ENCODE measurements around the gene SEMA5A. TPM values are rescaled to one million over a fixed set of nuclear protein-coding genes. Genes with fewer than 3 reads are reported as not detected.

The SEMA5A gene
- polyA plus RNA-seq, 1 donor from 2014 or later, result 3.2 TPM

DNA sequence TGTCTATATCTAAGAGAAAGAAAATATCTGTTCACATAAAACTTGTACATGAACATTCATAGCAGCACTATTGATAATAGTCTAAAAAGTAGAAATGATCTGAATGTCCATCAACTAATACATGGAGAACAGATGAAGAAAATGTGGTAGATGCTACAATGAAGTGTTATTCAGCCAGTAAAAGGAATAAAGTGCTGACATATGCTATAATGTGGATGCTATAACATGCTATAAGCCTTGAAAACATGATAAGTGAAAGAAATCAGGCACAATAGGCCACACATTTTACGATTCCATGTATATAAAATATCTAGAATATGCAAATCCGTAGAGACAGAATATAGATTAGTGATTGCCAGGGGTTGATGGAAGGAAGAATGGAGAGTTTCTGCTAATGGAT is 146.8 kb downstream of the SEMA5A start:
- Histone ChIP-seq H3K4me3 (ENCODE audit: low read length) (no peak overlapping the region), H3K4me2 (ENCODE audit: low read length) (no peak overlapping the region), H3K9ac (ENCODE audit: low read length) (no peak overlapping the region), H3F3A (ENCODE audit: insufficient read depth, low read length, poor library complexity, severe bottlenecking) (no peaks in the 10 kb centered on the region), H3K27ac (ENCODE audit: low read length) (no peak overlapping the region), H3K9me3 (ENCODE audit: low read length) (no peaks in the 10 kb centered on the region), H3K9me2 (ENCODE audit: insufficient read depth, low read length) (no peaks in the 10 kb centered on the region), H3K79me2 (replicated peaks; ENCODE audit: insufficient read depth, low read length) (no peaks in the 10 kb centered on the region), H3K27me3 (ENCODE audit: insufficient read depth, low read depth, low read length) (no peaks in the 10 kb centered on the region), H4K20me1 (ENCODE audit: insufficient read depth) (no peaks in the 10 kb centered on the region), H2AFZ (ENCODE audit: low read depth, low read length) (no peak overlapping the region), H3K36me3 (ENCODE audit: insufficient read depth, low read length) (no peaks in the 10 kb centered on the region)
- TF ChIP-seq SMC3 (conservative IDR thresholded peaks at IDR 0.05; ENCODE audit: poor library complexity) (no peak), MXI1 (conservative IDR thresholded peaks at IDR 0.05; ENCODE audit: poor library complexity, severe bottlenecking) (no peak), RAD21 (conservative IDR thresholded peaks at IDR 0.05) (no peak), TAF1 (IDR thresholded peaks at IDR 0.05; ENCODE audit: low read depth) (no peak), EZH2 (IDR thresholded peaks at IDR 0.05; ENCODE audit: borderline replicate concordance, insufficient read depth, low read length, poor library complexity, severe bottlenecking) (no peak), EP300 (conservative IDR thresholded peaks at IDR 0.05; ENCODE audit: poor library complexity, severe bottlenecking) (no peak), POLR2AphosphoS5 (IDR thresholded peaks at IDR 0.05) (no peak)
- TF ChIP-seq, protein P1, sequence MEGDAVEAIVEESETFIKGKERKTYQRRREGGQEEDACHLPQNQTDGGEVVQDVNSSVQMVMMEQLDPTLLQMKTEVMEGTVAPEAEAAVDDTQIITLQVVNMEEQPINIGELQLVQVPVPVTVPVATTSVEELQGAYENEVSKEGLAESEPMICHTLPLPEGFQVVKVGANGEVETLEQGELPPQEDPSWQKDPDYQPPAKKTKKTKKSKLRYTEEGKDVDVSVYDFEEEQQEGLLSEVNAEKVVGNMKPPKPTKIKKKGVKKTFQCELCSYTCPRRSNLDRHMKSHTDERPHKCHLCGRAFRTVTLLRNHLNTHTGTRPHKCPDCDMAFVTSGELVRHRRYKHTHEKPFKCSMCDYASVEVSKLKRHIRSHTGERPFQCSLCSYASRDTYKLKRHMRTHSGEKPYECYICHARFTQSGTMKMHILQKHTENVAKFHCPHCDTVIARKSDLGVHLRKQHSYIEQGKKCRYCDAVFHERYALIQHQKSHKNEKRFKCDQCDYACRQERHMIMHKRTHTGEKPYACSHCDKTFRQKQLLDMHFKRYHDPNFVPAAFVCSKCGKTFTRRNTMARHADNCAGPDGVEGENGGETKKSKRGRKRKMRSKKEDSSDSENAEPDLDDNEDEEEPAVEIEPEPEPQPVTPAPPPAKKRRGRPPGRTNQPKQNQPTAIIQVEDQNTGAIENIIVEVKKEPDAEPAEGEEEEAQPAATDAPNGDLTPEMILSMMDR (IDR thresholded peaks at IDR 0.05; ENCODE audit: poor library complexity, severe bottlenecking), result no peak
- TF ChIP-seq, protein P2, sequence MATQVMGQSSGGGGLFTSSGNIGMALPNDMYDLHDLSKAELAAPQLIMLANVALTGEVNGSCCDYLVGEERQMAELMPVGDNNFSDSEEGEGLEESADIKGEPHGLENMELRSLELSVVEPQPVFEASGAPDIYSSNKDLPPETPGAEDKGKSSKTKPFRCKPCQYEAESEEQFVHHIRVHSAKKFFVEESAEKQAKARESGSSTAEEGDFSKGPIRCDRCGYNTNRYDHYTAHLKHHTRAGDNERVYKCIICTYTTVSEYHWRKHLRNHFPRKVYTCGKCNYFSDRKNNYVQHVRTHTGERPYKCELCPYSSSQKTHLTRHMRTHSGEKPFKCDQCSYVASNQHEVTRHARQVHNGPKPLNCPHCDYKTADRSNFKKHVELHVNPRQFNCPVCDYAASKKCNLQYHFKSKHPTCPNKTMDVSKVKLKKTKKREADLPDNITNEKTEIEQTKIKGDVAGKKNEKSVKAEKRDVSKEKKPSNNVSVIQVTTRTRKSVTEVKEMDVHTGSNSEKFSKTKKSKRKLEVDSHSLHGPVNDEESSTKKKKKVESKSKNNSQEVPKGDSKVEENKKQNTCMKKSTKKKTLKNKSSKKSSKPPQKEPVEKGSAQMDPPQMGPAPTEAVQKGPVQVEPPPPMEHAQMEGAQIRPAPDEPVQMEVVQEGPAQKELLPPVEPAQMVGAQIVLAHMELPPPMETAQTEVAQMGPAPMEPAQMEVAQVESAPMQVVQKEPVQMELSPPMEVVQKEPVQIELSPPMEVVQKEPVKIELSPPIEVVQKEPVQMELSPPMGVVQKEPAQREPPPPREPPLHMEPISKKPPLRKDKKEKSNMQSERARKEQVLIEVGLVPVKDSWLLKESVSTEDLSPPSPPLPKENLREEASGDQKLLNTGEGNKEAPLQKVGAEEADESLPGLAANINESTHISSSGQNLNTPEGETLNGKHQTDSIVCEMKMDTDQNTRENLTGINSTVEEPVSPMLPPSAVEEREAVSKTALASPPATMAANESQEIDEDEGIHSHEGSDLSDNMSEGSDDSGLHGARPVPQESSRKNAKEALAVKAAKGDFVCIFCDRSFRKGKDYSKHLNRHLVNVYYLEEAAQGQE (IDR thresholded peaks at IDR 0.05; ENCODE audit: borderline replicate concordance), result no peak

DNA sequence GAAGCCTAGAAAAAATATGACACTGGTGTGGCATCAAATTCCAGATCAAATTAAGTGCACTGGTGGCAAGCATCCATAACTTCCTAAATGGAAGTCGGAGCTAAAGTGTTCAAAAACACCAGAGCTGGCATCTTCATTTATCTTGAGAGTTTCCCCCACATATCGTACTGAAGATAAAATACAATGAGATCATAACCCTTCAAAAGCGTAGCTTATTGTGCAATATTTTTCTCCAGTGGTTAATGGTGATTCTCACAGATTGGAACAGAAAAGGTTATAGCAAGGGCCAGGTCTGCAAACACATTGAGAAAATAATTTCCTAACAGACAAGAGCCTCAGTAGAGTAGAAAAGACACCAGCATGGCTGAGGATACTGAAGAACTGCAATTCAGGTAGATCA is 147.6 kb downstream of the SEMA5A start:
- no peak for TF ChIP-seq SMC3 (conservative IDR thresholded peaks at IDR 0.05; ENCODE audit: poor library complexity)
- no peak for TF ChIP-seq POLR2AphosphoS5 (IDR thresholded peaks at IDR 0.05)
- TF ChIP-seq TAF1 (IDR thresholded peaks at IDR 0.05; ENCODE audit: low read depth), result no peak
- no peak for TF ChIP-seq EP300 (conservative IDR thresholded peaks at IDR 0.05; ENCODE audit: poor library complexity, severe bottlenecking)
- TF ChIP-seq EZH2 (IDR thresholded peaks at IDR 0.05; ENCODE audit: borderline replicate concordance, insufficient read depth, low read length, poor library complexity, severe bottlenecking), result no peak
- TF ChIP-seq, protein P2 (IDR thresholded peaks at IDR 0.05; ENCODE audit: borderline replicate concordance), result no peak
- no peak for TF ChIP-seq RAD21 (conservative IDR thresholded peaks at IDR 0.05)
- TF ChIP-seq, protein P1 (IDR thresholded peaks at IDR 0.05; ENCODE audit: poor library complexity, severe bottlenecking), result no peak
- TF ChIP-seq MXI1 (conservative IDR thresholded peaks at IDR 0.05; ENCODE audit: poor library complexity, severe bottlenecking), result no peak
- Histone ChIP-seq H2AFZ (ENCODE audit: low read depth, low read length) (no peak overlapping the region), H3K36me3 (ENCODE audit: insufficient read depth, low read length) (no peaks in the 10 kb centered on the region), H3K9ac (ENCODE audit: low read length) (no peak overlapping the region), H3K27me3 (ENCODE audit: insufficient read depth, low read depth, low read length) (no peaks in the 10 kb centered on the region), H3K4me2 (ENCODE audit: low read length) (no peak overlapping the region), H4K20me1 (ENCODE audit: insufficient read depth) (no peaks in the 10 kb centered on the region), H3F3A (ENCODE audit: insufficient read depth, low read length, poor library complexity, severe bottlenecking) (no peaks in the 10 kb centered on the region), H3K4me3 (ENCODE audit: low read length) (no peak overlapping the region), H3K27ac (ENCODE audit: low read length) (no peak overlapping the region), H3K9me3 (ENCODE audit: low read length) (no peaks in the 10 kb centered on the region), H3K9me2 (ENCODE audit: insufficient read depth, low read length) (no peaks in the 10 kb centered on the region), H3K79me2 (replicated peaks; ENCODE audit: insufficient read depth, low read length) (no peaks in the 10 kb centered on the region)
